Measurements from ENCODE around the gene PDP2.
"Not testable (repeated sequence)": the region's sequence is repeated elsewhere in the genome, so short reads cannot be mapped to it uniquely, and the experiment has no call there.

PDP2 gene

DNA sequence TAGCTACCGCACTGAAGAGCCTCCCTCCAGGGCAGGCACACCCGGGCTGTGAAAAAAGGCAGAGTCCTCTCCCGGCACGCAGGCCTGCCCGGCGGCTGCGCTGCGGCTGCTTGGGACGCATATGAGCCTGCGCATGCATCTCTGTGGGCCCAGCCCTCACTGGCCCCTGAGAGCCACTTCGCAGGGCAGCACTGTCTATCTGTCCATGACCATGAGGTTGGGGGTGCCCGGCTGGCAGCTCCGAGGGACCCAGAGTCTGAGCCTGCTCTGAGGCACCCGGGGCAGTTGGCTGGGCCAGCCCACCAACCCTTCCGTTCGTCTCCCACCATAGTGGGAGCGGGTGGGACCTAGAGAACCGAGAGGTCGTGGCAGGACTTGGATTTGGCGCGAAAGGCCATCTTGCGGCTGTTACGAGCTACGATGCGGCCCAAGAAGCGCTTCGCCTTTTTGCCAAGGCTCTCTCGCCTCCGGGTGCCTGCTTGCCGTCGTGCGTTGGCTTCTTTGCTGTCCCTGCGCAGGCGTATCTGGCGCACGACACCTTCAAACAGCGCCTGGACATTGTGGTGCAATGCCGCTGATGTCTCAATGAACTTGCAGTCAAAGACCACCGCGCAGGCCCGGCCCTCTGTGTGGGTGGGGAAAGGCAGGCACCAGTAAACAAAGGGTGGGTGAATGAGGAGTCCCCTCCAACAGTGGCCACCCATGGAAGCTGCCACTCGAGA is 41.6 kb downstream of the PDP2 start:
- DNase-seq, result no peak

GRCh38 chr16:66923247-66923731 is 43.0 kb downstream of the PDP2 start:
- DNase-seq, result no peak

GRCh38 chr16:66923866-66924265 is 43.6 kb downstream of the PDP2 start:
- no peak for DNase-seq

DNA sequence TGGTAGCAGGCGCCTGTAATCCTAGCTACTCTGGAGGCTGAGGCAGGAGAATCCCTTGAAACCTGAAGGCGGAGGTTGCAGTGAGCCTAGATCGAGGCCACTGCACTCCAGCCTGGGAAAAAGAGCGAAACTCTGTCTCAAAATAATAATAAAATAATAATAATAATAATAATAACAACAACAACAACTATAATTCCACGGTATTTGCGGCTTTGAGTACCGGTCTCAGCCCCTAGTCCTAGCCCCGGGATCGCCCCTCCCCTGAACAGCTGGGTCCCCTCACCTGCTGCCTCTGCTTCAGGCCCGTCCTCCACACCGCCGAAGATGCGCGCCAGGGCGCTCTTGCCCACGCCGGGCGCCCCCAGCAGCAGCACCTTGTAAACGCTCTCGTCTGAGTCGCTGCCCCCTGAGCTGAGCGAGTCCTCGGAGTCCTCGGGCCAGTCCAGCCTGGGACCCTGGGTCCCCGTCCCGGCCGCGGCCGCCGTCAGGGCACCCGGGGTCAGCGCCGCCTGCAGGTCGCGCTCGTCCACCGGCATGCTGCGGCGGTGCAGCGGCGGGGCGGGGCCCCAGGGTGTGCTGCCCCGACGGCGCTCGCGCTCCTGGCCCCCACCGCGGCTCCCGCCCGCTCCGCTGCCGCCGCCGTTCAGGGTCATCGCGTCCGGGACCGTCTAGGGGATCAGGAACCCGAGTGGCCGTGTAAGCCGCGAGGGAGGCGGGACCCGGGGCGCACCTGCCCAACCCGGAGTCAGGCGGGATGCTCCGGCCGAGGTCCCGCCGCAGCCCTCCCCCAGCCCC is 44.4 kb downstream of the PDP2 start:
- DNase-seq, result peak in 1 of 2 donors; percentile 19

DNA sequence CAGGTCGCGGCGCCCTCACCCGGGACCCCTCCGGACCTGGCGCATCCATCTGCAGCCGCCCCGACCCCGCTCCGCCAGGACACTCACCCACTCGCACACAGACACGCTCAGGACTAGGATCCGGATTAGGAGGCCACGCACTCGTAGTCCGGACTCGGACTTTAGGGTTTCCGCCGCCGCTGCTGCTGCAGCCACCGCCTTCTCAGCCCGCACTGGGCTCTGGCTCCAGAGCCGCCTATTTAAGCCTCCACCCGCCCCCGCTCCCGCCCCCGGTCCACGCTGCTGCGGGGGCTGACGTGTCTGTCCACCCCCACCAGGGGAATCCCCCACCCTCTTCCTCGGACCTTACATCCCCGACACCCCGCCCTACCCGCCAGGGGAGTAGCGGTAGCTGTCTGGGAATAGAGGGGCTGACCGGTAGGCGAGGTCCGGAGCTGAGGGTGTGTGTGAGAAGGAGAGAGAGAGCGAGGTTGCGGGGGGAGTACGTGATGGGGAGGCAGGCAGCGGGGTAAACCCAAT is 45.1 kb downstream of the PDP2 start, which contains the start of gene RRAD:
Gene RRAD (minus strand): TSS at position 214 of the 519 bp plus-strand sequence. CDS start 356 bp downstream, outside the sequence.
- DNase-seq, result peak; percentile 34 to 48

DNA sequence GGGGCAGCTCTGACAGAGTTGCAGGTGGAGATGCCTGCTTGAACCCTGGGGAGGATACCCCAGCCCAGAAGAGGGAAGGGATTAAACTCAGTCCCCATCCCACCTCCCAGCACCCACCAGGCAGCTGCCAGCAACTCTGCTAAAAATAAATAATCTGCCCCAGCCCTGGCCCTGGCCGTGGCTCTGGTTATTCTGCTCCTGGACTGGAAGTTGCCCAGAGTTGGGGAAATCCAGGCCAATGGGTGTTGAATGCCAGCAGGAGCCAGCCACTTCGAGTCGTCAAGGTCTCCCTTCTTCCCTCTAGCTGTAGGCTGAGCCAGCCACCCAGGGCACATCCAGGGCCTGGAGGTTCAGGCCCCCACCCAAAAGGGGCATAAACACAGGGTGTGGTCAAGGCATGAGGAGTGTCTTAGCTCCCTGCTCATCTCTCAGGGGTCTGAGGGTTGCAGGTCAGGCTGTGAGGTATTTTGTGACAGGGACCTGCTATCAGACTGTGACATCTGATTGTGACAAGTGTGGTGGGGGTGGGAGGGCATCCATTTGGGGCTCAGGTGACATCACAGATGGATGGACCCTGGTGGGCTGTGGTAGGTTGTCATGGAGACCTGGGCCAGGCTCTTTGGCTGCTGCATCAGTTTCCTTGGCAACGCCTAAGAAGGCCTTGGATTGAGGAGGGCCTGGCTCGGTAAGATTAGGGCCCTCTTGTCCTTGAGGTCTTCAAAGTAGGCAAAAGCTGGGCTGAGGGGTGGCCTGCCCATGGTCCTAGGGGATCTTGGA is 46.0 kb downstream of the PDP2 start:
- no peak for DNase-seq

DNA sequence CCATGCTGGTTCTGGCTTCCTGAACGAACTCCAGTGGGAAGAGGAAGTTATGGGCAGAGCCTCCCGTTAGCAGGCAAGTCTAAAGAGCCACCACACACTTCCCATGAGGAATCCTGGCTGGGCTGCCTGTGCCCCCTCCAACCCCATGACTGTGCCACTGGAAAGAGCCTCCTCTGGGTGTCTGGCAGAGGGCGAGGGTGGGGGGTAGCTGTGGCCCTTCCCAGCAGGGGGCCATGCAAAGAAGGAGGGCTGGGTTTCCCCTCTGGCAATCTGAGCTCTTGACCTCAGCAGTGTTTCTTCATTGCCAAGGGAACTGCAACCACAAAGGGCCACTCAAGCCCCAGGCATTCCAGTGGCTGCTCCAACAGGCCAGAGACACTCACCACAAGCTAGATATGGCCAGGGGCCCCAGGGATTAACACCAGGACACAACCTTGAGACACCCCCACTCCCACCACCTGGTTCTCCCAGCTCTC is 46.7 kb downstream of the PDP2 start:
- DNase-seq, result no peak

DNA sequence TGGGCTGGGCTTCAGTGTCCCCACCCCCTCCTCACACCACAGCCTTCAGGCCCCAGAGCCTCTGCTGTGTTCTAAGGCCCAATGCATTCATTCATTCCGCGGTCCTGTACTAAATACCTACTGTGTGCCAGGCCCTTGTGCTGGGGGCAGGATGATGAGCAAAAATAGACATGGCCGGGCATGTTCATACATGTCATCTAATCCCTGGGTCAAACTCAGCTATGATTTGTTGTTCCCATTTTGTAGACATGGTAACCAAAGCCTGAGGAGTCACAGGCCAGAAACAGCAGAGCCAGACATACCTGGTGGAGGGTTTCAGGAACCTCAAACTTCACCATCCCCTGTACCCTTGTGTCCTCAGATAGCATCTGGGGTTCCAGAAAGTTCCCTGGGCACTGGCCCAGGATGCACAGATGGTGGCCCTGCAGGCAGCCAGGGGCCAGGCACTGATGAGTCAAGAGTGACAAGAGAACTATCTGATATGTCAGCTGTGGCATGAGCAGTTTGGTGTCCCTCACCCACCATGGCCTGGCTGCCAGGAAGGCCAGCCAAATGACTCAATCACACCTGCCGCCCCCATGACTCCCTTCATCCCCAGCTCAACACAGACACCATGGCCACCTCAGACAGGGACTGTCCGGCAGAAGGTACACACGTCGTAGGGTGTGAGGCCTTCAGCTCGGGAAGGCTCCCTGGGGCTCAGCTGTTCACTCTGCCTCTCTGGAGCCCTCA is 47.8 kb downstream of the PDP2 start:
- DNase-seq, result no peak

- peak in 1 of 2 donors; percentile 30 for DNase-seq
Measured at GRCh38 chr16:66928702-66929388, 48.5 kb downstream of the PDP2 start.

DNA sequence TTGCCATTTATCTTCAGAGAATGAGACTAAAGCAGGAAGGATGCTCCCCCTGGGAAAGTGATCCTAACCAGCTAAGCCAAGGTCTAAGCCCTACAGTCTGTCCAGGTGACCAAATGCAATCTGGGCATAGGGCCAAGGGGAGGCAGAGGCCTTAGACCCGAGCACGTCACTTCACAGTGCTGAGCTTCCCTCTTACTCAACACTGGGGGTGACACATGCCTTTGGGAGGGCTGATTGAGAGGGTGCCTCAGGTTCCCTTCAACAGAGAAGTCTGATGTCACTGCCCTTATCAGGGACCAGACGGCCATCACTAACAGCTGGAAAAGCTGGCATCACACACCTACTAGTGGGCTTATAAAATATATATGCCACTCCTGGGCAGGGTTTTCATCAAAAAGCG is 49.9 kb downstream of the PDP2 start:
- DNase-seq, result no peak

- DNase-seq, result no peak
Measured at GRCh38 chr16:66931665-66932064, 51.4 kb downstream of the PDP2 start.

- DNase-seq, result no peak
Measured at GRCh38 chr16:66932076-66932475, 51.8 kb downstream of the PDP2 start.

- DNase-seq, result peak; percentile 66 to 69
Measured at GRCh38 chr16:66933776-66934137, 53.4 kb downstream of the PDP2 start.

- peak; percentile 88 for DNase-seq
Measured at GRCh38 chr16:66934138-66934838, 54.0 kb downstream of the PDP2 start, which contains the start of gene CIAO2B. TSS of gene CIAO2B (minus strand) at chr16:66934402. CDS start at chr16:66934364, 38 bp downstream.

DNA sequence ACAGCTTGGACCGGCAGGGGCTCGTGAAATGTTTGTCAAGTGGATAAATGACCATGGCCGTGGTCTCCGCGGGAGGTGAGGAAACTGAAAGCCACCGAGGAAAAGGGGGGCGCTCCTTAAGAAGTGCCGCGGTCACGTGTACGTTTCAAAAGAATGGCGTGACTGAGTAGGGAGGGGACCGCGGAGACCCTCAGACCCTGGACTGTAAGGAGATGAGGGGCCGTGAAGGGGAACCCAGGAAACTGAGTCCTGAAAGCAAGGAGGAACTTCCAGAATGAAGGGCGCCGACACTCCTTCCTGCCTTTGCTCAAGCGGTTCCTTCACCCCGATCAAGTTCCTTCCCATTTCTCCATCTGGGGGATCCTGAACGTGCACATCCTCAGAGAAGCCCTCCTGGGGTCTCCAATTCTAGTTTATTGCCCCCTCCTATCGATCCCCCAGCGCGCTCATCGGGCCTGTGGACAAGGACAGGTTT is 54.6 kb downstream of the PDP2 start:
- not testable (repeated sequence) for DNase-seq

DNA sequence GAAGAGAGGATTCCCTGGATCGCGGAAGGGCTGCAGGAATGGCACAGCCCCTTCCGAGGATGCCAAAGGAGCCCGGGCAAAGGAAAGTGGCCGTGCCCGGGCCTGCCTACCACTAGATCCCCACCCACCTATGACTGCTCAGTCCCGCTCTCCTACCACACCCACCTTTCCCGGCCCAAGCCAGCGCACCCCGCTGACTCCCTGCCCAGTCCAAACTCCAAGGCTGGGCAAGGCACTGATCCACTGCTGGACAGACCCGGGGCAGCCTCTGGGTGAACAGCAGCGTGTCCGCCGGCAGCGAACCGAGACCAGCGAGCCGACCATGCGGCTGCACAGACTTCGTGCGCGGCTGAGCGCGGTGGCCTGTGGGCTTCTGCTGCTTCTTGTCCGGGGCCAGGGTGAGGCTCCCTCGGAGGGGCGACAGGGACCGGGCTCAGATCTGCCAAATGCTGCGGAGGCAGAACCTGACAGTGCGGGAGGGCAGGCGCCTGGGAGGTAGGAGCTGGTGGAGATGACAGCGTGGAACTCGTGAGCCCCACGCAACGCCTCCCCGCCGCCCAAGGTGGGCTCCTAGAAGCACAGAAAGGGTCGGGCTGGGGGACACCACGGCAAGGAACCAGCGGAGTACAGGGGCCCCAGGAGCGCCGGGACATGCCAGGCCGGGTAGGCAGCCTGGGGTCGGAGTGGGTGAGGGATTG is 55.1 kb downstream of the PDP2 start, which contains the start of gene CES2:
Gene CES2 (plus strand): TSS at position 203 of the 698 bp plus-strand sequence. CDS start 120 bp downstream, at position 323.
- no peak for DNase-seq

GRCh38 chr16:66936462-66936861 is 56.1 kb downstream of the PDP2 start:
- DNase-seq, result no peak

DNA sequence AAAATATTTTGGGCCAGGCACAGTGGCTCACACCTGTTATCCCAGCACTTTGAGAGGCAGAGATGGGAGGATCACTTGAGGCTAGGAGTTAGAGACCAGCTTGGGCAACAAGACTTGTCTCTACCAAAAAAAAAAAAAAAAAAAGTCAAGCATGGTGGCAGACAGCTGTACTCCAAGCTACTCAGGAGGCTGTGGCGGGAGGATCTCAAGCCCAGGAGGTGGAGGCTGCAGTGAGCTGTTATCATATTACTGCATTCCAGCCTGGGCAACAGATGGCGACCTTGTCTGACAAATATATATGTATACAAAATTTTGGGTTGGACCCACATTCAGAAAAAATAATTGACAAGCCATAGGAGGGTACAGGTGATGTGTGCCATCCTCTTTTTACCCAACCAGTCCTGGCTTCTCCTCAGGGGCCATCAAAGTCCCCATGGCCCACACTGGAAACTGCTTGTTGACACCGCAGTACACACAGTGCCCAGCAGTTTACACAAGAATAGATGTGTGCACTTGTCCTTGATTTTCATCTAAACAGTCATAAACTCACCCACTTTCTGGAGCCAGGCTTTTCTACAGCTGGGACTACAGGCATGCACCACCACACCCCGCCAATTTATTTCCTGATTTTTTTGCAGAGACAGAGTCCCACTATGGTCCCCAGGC is 56.7 kb downstream of the PDP2 start:
- DNase-seq, result no peak

GRCh38 chr16:66937725-66938337 is 57.5 kb downstream of the PDP2 start:
- DNase-seq, result no peak

Data from activated CD4-positive, alpha-beta T cell treated with anti-CD3 and anti-CD28 coated beads for 4 hours (primary cell).